ENCODE data around the gene TNRC6A. TPM values are rescaled to one million over a fixed set of nuclear protein-coding genes. Genes with fewer than 3 reads are reported as not detected.

The TNRC6A gene
- total and polyA plus RNA-seq, 9 of the 15 experiments (the other 6 are each of a cell fraction or from before 2014, with no cell fraction given), result 3.4 to 32.1 (median 26.6) TPM

- TF ChIP-seq CBX5 (IDR thresholded peaks at IDR 0.05; ENCODE audit: borderline replicate concordance, low read depth) (no peak), CSDE1 (IDR thresholded peaks at IDR 0.05) (0 out of 4 replicates have a peak, but pooled peaks of 1 of the 2 experiments have one; percentile 18), FOXJ2 (tag; IDR thresholded peaks at IDR 0.05) (peak; percentile 53; the same call in 1 of the 2 replicates), C11orf30 (IDR thresholded peaks at IDR 0.05; ENCODE audit: low read depth) (peak; percentile 54; the same call in 1 of the 2 replicates), KLF6 (CRISPR knock-in tag; IDR thresholded peaks at IDR 0.05; ENCODE audit: borderline replicate concordance) (no peak), SAP30 (IDR thresholded peaks at IDR 0.05; ENCODE audit: borderline replicate concordance, insufficient read depth, low read depth, low read length, poor library complexity, severe bottlenecking) (peak; percentile 84), RBM22 (IDR thresholded peaks at IDR 0.05; ENCODE audit: low read depth, low read length, poor library complexity, severe bottlenecking) (peak; percentile 57), ZNF263 (CRISPR knock-in tag; IDR thresholded peaks at IDR 0.05; ENCODE audit: borderline replicate concordance) (peak; percentile 27; the same call in 1 of the 2 replicates), HDAC8 (tag; IDR thresholded peaks at IDR 0.05) (peak; percentile 77), SUPT5H (IDR thresholded peaks at IDR 0.05) (peak; percentile 67), ATF7 (IDR thresholded peaks at IDR 0.05) (peak; percentile 56; the same call in 1 of the 2 replicates), TAF9B (IDR thresholded peaks at IDR 0.05; ENCODE audit: partially characterized antibody) (peak; percentile 40), NR2C2 (CRISPR knock-in tag; IDR thresholded peaks at IDR 0.05) (peak; percentile 99), NR2C2 (tag; IDR thresholded peaks at IDR 0.05) (peak; percentile 100), CCNT2 (IDR thresholded peaks at IDR 0.05; ENCODE audit: borderline replicate concordance, extremely low read depth, insufficient read length, low read depth, low read length) (peak; percentile 35), ZBTB17 (CRISPR knock-in tag; IDR thresholded peaks at IDR 0.05) (0 out of 2 replicates have a peak, but pooled peaks have one; percentile 33), ATF1 (CRISPR knock-in tag; IDR thresholded peaks at IDR 0.05) (no peak), ATF1 (tag; IDR thresholded peaks at IDR 0.05) (peak; percentile 83), SIX5 (IDR thresholded peaks at IDR 0.05; ENCODE audit: borderline replicate concordance in 1 of 2, insufficient read depth in 1 of 2, low read depth in 1 of 2, low read length in 2 of 2) (peak in 1 of 2 experiments; percentile 38; a peak in 1 of 4 replicates), GABPB1 (CRISPR knock-in tag; IDR thresholded peaks at IDR 0.05) (peak; percentile 91), ZKSCAN1 (IDR thresholded peaks at IDR 0.05; ENCODE audit: low read depth, low read length) (no peak), ARNT (IDR thresholded peaks at IDR 0.05) (no peak), NR4A1 (CRISPR knock-in tag; IDR thresholded peaks at IDR 0.05) (no peak), NR4A1 (tag; IDR thresholded peaks at IDR 0.05) (peak; percentile 53; the same call in 1 of the 2 replicates), CGGBP1 (CRISPR knock-in tag; IDR thresholded peaks at IDR 0.05) (peak; percentile 90; the same call in 1 of the 2 replicates), POLR2G (IDR thresholded peaks at IDR 0.05; ENCODE audit: low read depth, low read length) (peak; percentile 93)
- TF ChIP-seq, protein P1, sequence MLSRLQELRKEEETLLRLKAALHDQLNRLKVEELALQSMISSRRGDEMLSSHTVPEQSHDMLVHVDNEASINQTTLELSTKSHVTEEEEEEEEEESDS (CRISPR knock-in tag; IDR thresholded peaks at IDR 0.05), result no peak
- TF ChIP-seq, protein P2, sequence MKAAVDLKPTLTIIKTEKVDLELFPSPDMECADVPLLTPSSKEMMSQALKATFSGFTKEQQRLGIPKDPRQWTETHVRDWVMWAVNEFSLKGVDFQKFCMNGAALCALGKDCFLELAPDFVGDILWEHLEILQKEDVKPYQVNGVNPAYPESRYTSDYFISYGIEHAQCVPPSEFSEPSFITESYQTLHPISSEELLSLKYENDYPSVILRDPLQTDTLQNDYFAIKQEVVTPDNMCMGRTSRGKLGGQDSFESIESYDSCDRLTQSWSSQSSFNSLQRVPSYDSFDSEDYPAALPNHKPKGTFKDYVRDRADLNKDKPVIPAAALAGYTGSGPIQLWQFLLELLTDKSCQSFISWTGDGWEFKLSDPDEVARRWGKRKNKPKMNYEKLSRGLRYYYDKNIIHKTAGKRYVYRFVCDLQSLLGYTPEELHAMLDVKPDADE (conservative IDR thresholded peaks at IDR 0.05; ENCODE audit: control insufficient read depth, low read depth, low read length), result peak; percentile 54; the same call in 1 of the 2 replicates
Observed at GRCh38 chr16:24729243-24729950, at the start of gene TNRC6A (continued).
